Lower leg skin (tissue), 3 donors: ENCODE results near the gene CDH23.

Source experiments
- CTCF ChIP-seq, 3 donors: fragments of 450-650 bp; IDR thresholded peaks; one replicate each; pipeline ENCODE4 v1.5.1; 2016; ENCODE audit warnings: antibody characterized with exemption in 3 of 3, mild to moderate bottlenecking in 3 of 3, moderate library complexity in 2 of 3
- POLR2A ChIP-seq, 2 donors: fragments of 450-650 bp; IDR thresholded peaks; one replicate each; pipeline ENCODE4 v1.6.1; 2016 to 2017; ENCODE audit warnings: antibody characterized with exemption in 2 of 2, mild to moderate bottlenecking in 1 of 2, moderate library complexity in 1 of 2

- no peak for TF ChIP-seq POLR2A (IDR thresholded peaks at IDR 0.05)
- no peak for TF ChIP-seq CTCF (IDR thresholded peaks at IDR 0.05)
Observed at GRCh38 chr10:71357792-71358265, 38.9 kb upstream of the CDH23 start.
